CD4-positive, alpha-beta T cell treated with Interleukin-21 for 1 hour (primary cell): ENCODE measurements around the gene PISD.
"Not testable (repeated sequence)": the region's sequence is repeated elsewhere in the genome, so short reads cannot be mapped to it uniquely, and the experiment has no call there.

Experiments used
- DNase-seq: peaks from one replicate; pipeline ENCODE4 v3.0.0-alpha.2; 2020

Gene PISD

GRCh38 chr22:31604746-31605705 lies 57.0 kb downstream of the PISD start:
- no peak for DNase-seq

GRCh38 chr22:31604137-31604705 lies 57.8 kb downstream of the PISD start:
- DNase-seq, result no peak

DNA sequence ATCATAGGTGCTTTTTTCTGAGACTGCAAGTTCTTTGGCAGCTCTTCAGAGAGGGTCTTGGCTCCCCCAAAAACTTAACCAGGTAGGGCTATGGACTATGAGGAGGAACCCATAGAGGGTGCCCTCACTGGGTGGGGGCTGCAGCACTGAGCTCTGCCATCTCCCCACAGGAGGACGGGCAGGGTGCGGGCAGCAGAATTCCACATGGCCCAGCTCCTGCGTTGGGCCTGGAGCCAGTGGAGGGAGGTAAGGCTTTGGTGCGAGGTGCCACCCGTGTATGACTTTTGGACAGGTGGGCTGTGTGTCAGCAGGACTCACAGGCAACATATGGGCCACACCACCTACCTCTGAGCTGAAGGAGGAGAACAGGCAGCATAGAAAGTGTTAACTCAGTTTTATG lies 58.4 kb downstream of the PISD start:
- DNase-seq, result no peak

- no peak for DNase-seq
Measured at GRCh38 chr22:31603081-31603525, 58.9 kb downstream of the PISD start.

GRCh38 chr22:31602259-31602952 lies 59.6 kb downstream of the PISD start:
- no peak for DNase-seq

DNA sequence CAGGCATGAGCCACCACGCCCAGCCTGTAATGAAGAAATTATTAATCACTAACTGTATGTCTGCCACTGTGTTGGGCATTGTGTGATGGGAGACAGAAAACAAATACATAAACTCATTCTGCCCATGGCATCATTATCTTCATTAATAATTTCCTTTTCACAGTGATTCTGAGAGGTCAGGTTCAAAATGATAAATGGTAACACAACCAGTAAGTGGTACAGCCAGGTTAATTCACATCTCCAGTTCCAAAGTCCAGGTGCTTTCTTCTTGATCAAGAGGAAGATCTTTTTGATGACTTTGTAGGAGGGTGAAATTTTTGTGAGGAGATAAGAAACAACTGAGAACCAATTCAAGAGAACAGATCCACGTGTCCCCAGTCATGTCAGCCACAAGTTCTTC lies 66.7 kb downstream of the PISD start:
- DNase-seq, result no peak

DNA sequence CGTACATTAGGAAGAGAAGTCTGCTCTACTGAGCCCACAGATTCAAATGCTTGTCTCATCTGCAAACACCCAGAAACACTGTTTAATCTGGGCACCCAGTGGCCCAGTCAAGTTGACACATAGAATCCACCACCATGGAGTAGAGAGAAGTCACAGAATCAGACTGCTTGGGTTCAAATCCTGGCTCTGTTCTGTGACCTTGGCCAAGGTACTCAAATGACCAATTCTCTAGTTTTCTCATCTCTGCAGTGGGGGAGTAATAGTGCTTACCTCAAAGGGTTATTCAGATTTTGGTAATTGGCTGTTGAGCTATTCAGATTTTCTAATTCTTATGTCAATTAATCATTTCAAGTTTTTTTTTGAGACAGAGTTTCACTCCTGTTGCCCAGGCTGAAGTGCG lies 71.9 kb downstream of the PISD start:
- DNase-seq, result not testable (repeated sequence)

GRCh38 chr22:31588970-31589675 lies 72.9 kb downstream of the PISD start:
- no peak for DNase-seq

DNA sequence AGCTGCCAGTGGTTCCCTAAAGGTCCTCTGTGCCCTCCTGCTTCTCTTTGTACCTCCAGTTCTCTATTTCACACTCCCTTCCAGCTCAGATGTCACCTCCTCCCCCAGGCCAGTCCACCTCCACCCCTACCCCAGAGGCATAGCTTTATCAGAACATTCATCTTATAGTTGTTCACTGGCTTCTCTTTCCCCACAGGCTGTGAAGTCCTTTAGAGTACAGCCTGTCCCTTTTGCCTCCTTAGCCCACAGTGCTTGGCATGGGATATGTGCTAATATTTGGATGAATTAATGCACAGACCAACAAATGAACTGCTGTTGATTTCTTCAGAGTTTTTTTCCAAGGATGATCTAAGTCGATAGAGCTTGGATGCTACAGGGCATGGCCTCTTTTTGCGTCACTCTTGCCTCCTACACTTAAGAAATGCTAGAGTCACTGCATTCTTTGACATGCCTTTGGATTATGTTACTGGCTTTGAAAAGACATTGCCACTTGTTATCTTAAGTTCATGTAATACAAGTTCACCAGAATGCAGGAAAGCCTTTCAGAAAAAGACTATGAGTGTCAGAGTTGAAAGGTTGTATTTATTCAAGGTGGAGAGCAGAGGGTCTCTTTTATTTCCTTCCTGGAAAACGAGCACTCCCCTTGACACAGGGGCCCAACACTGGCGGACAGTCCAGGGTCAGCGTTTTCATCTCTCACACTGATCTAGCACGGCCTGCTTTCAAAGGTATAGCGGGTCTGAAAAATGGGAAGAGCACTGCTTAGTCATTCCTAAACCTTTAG lies 75.7 kb downstream of the PISD start:
- DNase-seq, result no peak

DNA sequence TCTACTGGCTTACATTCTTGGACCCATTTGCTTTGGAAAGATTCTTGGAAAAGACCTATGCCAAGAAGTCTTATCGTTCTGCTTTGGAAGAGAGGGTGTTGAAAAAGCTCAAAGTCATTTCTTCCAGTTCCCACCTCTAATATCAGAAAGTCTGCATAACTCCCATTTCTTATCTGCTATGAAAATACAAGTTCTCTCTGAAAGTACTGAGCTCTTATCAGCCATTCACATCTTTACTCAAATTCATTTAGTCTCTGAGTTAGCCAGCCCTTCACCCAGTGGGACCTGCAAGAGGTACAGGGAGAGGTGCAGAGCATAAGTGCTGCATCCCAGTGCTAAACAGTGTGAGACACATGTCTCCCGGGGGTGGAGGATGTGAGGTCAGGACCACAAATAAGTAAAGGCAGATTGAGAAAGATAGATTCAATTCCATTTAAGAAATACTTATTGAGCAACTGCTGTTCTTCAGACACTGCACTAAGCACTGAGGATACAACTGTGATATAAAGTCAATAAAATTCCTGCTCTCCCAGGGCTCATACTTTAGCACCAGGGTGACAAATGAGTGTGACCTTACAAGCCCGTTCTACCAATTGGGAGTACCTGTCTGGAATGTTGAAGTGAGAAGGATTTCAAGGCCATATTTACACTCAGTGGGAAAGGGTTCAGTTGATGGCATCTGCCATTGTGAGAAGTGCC lies 76.7 kb downstream of the PISD start:
- peak; percentile 4 for DNase-seq

DNA sequence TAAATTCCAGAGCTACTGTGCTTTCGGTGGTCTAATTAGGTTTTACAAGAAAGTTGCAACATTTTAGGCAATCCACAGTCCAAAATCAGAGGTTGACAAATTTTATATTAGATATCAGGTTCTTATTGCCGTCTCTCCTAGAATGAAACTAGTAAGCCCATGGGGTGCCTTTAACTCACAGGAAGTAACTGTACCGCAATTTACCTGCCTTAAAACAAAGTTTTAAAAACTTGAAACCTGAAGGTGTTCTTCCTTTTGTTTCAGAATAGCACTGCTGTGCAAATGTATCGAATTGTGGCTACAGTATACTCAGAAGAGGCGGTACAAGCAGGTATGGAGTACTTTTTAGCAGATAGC lies 77.2 kb downstream of the PISD start:
- DNase-seq, result peak; percentile 31

DNA sequence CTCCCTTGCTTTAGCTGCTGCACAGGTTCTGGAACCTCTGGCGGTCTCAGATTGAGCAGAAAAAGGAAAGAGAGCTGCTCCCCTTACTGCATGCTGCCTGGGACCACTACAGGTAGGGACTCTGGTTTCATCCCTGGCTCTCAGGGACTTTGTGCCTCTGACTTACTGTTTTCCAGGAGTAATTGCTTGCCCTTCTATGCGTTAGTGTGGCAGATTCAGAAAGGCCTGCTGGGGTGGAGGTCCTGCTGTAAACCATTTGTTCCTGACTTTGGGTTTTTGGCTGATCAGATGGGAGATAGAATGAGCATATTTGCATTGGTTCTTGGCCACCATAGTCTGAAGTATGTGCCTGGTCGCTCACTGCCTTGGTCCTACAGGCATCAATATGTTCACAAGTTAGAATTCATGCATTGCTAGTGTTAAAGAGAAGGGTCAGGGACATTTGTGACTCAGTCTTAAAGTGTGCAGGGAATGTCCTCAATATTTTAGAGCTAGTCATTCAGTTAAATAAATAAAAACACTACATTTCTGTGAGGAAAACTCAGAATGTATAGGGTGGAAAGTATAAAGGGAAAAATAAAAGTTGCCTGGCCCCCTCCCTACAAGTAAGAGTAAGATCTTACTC lies 78.0 kb downstream of the PISD start:
- no peak for DNase-seq

GRCh38 chr22:31579835-31580242 lies 82.2 kb downstream of the PISD start:
- DNase-seq, result no peak

DNA sequence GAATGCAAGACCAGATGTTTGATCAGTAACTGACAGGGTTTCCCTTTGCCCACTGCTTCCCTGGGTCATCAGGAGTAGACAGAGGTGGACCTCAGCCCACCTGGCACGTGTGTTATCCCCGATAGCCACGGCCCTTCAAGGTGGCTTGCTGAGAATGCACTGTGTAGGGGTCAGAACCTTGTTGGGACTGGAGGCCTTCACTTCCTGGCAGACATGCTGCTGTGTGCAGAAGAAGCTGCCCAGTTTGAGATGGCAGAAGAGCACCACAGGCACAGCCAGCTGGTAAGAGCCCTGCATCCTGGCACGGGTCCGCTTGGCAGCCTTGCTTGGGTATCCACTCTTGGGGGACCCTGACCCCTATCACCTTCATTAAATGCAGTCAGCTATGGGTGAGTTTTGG lies 83.8 kb downstream of the PISD start:
- no peak for DNase-seq

DNA sequence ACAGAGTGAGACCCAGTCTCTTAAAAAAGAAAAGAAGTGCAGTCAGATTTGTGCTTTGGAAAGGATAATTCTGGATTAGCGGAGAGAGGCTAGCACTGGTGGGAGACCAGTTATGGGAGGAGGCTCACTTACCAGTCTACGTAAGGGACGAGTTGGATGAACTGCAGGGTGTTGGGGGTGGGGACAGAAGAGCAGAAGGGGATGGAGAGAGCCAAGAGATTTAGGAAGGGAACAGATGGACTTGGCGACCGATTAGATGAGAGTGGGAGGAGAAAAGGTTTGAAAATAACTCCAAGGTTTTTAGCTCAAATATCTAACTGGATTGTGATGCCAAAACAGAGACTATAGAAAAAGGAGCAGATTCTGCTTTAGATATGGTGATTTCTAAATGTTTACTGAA lies 84.3 kb downstream of the PISD start:
- no peak for DNase-seq

DNA sequence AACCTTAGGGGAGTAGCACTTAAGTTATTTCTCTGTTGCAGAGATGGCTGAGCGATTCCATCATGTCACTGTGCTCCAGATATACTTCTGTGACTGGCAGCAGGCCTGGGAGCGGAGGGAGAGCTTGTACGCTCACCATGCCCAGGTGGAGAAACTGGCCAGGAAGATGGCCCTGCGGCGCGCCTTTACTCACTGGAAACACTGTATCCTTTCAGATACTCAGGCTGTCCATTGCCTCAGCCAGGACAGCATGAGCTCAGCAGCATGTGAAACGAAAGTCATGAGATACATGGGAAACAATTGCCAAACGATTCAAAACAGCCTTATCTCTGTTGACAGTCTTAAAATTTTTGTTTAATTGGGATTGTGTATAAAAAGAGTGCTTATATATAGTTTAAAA lies 86.8 kb downstream of the PISD start:
- no peak for DNase-seq

GRCh38 chr22:31574055-31574670 lies 87.9 kb downstream of the PISD start:
- DNase-seq, result no peak

- DNase-seq, result no peak
Measured at GRCh38 chr22:31572939-31573338, 89.1 kb downstream of the PISD start.

DNA sequence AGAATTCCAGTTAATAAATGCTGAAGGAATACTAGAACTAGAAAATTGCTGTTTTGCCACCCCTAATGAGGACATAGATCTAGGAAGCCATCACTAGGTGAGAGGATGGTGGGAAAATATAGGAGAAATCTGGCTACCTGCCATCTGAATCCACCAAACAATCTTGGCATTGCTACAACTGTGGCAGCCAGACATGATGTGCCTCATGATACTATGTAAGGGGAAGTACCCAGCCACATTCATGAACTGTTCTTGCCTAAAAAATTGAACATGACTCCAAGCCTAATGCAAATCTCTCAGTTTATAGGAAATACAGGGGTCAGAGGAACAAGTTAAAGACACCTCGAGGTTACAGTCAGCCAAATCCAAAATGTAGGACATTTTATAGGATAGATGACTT lies 92.9 kb downstream of the PISD start:
- no peak for DNase-seq
